ENCODE data around the gene ATRX.

The ATRX gene

DNA sequence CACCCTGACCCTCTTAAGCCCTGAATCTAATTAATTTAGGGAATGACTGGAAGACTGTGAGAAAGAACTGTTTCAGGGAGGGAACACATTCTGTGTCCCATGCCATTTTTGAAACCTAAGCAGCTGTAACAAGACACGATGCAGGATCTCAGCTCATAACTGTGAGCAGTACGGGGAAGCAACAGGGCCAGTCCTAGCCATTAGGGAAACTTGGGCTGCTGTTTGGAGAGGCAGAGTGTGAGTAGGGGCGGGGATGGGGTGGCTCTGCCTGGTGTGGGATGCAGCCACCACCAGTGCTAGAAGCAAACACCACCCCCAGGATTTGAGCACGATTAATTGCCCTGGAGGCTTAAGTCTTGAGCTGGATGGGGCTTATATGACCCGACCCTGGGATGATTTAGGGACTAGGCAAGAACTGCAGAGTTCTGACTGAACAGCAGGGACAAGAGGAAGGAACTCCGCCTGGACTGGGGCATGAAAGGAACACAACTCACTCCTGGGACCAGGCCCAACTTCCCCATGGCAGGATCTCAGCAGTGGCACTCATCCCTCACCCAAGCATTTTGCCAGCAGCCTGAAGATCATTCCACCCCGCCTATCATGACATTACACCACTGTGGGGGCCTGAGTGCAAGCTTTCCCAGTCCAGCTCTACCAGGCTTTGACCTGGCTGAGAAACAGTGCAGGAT, 43.1 kb downstream of the ATRX start:
- no peak for TF ChIP-seq GATA3 (IDR thresholded peaks at IDR 0.05; ENCODE audit: low read depth, low read length)
- no peak for TF ChIP-seq GATA2 (IDR thresholded peaks at IDR 0.05; ENCODE audit: low read depth, low read length)

DNA sequence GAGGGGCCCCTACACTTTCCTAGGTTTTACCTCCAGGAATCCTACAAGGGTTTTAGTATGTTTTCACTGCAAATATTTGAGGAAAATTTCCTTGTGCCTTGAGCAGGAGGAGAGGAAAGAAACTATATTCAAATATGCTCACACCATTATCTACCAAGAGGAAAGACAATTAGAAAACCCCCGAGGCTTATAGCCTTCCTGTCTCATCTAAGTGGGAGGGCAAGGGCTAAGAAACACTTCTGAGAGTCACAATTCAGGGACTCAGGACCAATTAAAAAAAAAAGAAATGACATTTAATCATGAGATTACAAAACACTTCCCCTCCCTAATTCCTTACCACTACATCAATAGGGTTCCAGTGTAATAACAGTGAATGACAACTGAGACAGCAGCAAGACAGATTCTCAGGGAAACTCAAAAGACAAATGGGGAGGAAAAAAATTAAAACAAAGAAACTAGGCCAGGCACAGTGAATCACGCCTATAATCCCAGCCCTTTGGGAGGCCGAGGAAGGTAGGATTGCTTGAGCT, 45.6 kb downstream of the ATRX start:
- no peak for TF ChIP-seq GATA2 (IDR thresholded peaks at IDR 0.05; ENCODE audit: low read depth, low read length)
- no peak for TF ChIP-seq GATA3 (IDR thresholded peaks at IDR 0.05; ENCODE audit: low read depth, low read length)

- TF ChIP-seq GATA2 (IDR thresholded peaks at IDR 0.05; ENCODE audit: low read depth, low read length) (no peak), GATA3 (IDR thresholded peaks at IDR 0.05; ENCODE audit: low read depth, low read length) (no peak)
Observed at GRCh38 chrX:77733342-77733741, 52.7 kb downstream of the ATRX start.

GRCh38 chrX:77731821-77732419, 54.1 kb downstream of the ATRX start:
- no peak for TF ChIP-seq GATA3 (IDR thresholded peaks at IDR 0.05; ENCODE audit: low read depth, low read length)
- TF ChIP-seq GATA2 (IDR thresholded peaks at IDR 0.05; ENCODE audit: low read depth, low read length) = no peak

- TF ChIP-seq GATA2 (IDR thresholded peaks at IDR 0.05; ENCODE audit: low read depth, low read length) (no peak), GATA3 (IDR thresholded peaks at IDR 0.05; ENCODE audit: low read depth, low read length) (no peak)
Observed at GRCh38 chrX:77723681-77724080, 62.3 kb downstream of the ATRX start.

DNA sequence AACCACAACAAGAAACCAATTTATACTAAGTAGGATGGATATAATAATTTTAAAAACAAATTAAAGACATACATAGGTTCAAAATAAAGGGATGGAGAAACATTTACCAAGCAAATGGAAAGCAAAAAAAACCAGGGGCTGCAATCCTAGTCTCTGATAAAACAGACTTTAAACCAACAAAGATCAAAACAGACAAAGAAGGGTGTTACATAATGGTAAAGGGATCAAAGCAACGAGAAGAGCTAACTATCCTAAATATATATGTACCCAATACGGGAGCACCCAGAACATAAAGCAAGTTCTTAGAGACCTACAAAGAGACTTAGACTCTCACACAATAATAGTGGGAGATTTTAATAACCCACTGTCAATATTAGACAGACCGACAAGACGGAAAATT, 66.6 kb downstream of the ATRX start:
- TF ChIP-seq GATA2 (IDR thresholded peaks at IDR 0.05; ENCODE audit: low read depth, low read length) = no peak

- no peak for TF ChIP-seq GATA2 (IDR thresholded peaks at IDR 0.05; ENCODE audit: low read depth, low read length)
- TF ChIP-seq GATA3 (IDR thresholded peaks at IDR 0.05; ENCODE audit: low read depth, low read length) = no peak
Observed at GRCh38 chrX:77704881-77705280, 81.1 kb downstream of the ATRX start.

GRCh38 chrX:77698242-77698641, 87.8 kb downstream of the ATRX start:
- no peak for TF ChIP-seq GATA3 (IDR thresholded peaks at IDR 0.05; ENCODE audit: low read depth, low read length)
- no peak for TF ChIP-seq GATA2 (IDR thresholded peaks at IDR 0.05; ENCODE audit: low read depth, low read length)

DNA sequence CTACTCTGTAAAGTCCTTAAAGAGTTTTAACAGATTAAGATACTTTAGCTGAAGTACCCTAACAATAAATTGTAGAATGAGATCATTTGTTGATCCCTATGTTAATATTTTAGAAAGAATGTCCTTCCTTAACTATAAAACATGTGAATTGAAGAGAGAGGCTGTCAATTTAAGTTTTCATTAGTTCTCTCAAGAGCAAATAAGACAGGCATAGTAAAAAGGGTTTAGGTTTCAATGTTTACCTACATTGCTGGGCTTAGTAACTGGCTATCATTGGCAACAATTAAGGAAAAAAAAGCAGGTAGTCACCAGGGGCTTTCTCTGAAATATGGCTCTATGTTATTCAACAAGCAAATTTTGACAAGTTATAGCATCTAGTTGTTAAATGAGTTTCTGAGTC, 91.5 kb downstream of the ATRX start:
- TF ChIP-seq GATA3 (IDR thresholded peaks at IDR 0.05; ENCODE audit: low read depth, low read length) (no peak), GATA2 (IDR thresholded peaks at IDR 0.05; ENCODE audit: low read depth, low read length) (no peak)

DNA sequence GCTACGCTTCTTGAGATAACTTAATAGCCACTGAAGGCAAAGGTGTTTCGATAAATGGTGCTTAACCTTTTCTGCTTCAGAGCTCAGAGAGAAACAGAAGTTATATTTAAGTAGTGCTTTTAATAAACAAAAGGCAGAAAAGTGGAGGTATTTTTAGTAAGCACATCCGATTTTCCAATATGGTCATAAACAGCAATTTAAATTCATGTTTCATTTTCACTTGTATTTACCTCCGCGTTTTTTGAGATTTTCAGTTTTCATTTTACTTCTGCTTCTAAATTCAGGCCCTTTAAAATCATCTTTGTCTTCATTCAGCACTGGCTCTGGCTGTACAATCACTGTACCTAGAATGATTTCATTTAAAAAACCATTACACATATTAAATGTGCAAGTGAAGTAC, 92.4 kb downstream of the ATRX start:
- no peak for TF ChIP-seq GATA3 (IDR thresholded peaks at IDR 0.05; ENCODE audit: low read depth, low read length)
- no peak for TF ChIP-seq GATA2 (IDR thresholded peaks at IDR 0.05; ENCODE audit: low read depth, low read length)

GRCh38 chrX:77691916-77692315, 94.1 kb downstream of the ATRX start:
- TF ChIP-seq GATA2 (IDR thresholded peaks at IDR 0.05; ENCODE audit: low read depth, low read length) = no peak
- no peak for TF ChIP-seq GATA3 (IDR thresholded peaks at IDR 0.05; ENCODE audit: low read depth, low read length)

DNA sequence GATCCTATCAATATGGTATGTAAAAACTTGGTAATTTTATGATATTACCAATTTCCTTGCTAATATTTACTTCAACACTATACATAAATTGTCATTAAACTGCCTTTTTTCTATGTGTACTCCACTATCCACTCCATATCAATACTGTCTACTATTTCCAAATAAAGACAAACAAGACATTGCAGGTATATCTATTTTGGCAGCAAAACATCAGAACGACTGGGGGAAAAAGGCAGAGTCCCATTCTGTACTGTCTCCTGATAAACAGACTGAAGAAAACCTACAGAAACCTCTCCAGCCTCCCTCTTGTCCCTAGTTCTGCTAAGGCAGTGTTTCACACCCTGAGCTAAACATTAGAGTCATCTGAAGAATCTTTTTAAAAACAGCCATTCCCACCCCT, 96.6 kb downstream of the ATRX start:
- TF ChIP-seq GATA3 (IDR thresholded peaks at IDR 0.05; ENCODE audit: low read depth, low read length) (no peak), GATA2 (IDR thresholded peaks at IDR 0.05; ENCODE audit: low read depth, low read length) (no peak)

DNA sequence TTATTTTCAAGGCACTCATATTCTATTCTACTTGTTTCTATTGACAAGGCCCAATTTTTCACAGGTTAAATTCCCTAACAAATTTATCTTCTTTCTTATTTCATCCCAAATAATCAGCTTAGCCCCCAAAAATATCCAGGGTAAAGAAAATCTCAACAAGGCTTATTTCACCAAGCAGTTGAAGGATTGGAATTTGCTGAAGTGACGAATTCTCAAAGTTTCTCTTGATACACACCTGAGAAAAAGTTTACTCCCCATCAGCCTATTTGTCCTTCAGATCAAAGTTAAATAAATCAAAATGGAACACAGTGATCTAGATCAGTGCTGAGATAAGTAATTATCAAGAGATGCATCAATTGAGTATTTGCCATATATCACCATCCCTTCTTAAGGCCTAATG, 106.9 kb downstream of the ATRX start:
- TF ChIP-seq GATA2 (IDR thresholded peaks at IDR 0.05; ENCODE audit: low read depth, low read length) = no peak
- no peak for TF ChIP-seq GATA3 (IDR thresholded peaks at IDR 0.05; ENCODE audit: low read depth, low read length)

- no peak for TF ChIP-seq GATA2 (IDR thresholded peaks at IDR 0.05; ENCODE audit: low read depth, low read length)
- no peak for TF ChIP-seq GATA3 (IDR thresholded peaks at IDR 0.05; ENCODE audit: low read depth, low read length)
Observed at GRCh38 chrX:77675986-77676385, 110.0 kb downstream of the ATRX start.
